ENCODE data around the gene TMC7. TPM values are rescaled to one million over a fixed set of nuclear protein-coding genes. Genes with fewer than 3 reads are reported as not detected.
A peak's percentile ranks its signal among the peaks of the same experiment; 100 is the strongest.

The TMC7 gene
- total and polyA plus RNA-seq, 4 donors, result 1.5 to 7.0 (median 3.0) TPM

- peak overlapping the region; percentile 87 for H3K4me3 ChIP-seq
- ATAC-seq (ENCODE audit: insufficient read depth, low FRiP score) (no peak), DNase-seq (no peak)
- peak overlapping the region; percentile 99 for H3K27ac ChIP-seq (ENCODE audit: low read depth in 1 of 2, low read length in 1 of 2)
- peaks cover 2 to 8% (median 3%) of the 10 kb centered on the region in 4 donors for H3K36me3 ChIP-seq (ENCODE audit: control insufficient read depth in 4 of 4, insufficient read depth in 4 of 4, low read length in 4 of 4)
- WGBS, 2 donors, result 31 to 34% methylated on average over 19 of the region's 19 CpGs
- no peaks in the 10 kb centered on the region for H3K9me3 ChIP-seq (ENCODE audit: control insufficient read depth in 4 of 4, insufficient read depth in 3 of 4, low read length in 3 of 4)
- no peaks in the 10 kb centered on the region for H3K27me3 ChIP-seq (ENCODE audit: control insufficient read depth in 3 of 3, insufficient read depth in 3 of 3, low read length in 2 of 3)
- peak overlapping the region; percentile 99 to 100 for H3K9ac ChIP-seq (ENCODE audit: insufficient read depth in 1 of 2, low read length in 2 of 2)
- no peak for TF ChIP-seq CTCF (IDR thresholded peaks at IDR 0.05; ENCODE audit: control extremely low read depth, extremely low read depth)
- peaks cover 0 to 8% (median 3%) of the 10 kb centered on the region in 5 donors for H3K4me1 ChIP-seq (ENCODE audit: control insufficient read depth in 5 of 5, insufficient read depth in 5 of 5, low read length in 5 of 5)
Measured at GRCh38 chr16:19068237-19068815, 84.6 kb downstream of the TMC7 start.

- Histone ChIP-seq H3K9me3 (ENCODE audit: control insufficient read depth in 4 of 4, insufficient read depth in 3 of 4, low read length in 3 of 4) (no peaks in the 10 kb centered on the region), H3K27me3 (ENCODE audit: control insufficient read depth in 3 of 3, insufficient read depth in 3 of 3, low read length in 2 of 3) (no peaks in the 10 kb centered on the region), H3K4me3 (no peak overlapping the region), H3K36me3 (ENCODE audit: control insufficient read depth in 4 of 4, insufficient read depth in 4 of 4, low read length in 4 of 4) (peaks cover 8 to 20% (median 15%) of the 10 kb centered on the region in 4 donors), H3K27ac (ENCODE audit: low read depth in 1 of 2, low read length in 1 of 2) (no peak overlapping the region), H3K4me1 (ENCODE audit: control insufficient read depth in 5 of 5, insufficient read depth in 5 of 5, low read length in 5 of 5) (peaks cover 0 to 8% (median 3%) of the 10 kb centered on the region in 5 donors), H3K9ac (ENCODE audit: insufficient read depth in 1 of 2, low read length in 2 of 2) (no peak overlapping the region)
- peak; percentile 27 to 38 (median 28) for DNase-seq
- peak; percentile 63 for TF ChIP-seq CTCF (IDR thresholded peaks at IDR 0.05; ENCODE audit: control extremely low read depth, extremely low read depth)
- WGBS, 2 donors, result 80% methylated on average over 21 of the region's 21 CpGs
- ATAC-seq (ENCODE audit: insufficient read depth, low FRiP score), result no peak
Measured at GRCh38 chr16:19071811-19072777, 88.4 kb downstream of the TMC7 start.

- no peak for TF ChIP-seq CTCF (IDR thresholded peaks at IDR 0.05; ENCODE audit: control extremely low read depth, extremely low read depth)
- peaks cover 11 to 24% (median 17%) of the 10 kb centered on the region in 4 donors for H3K36me3 ChIP-seq (ENCODE audit: control insufficient read depth in 4 of 4, insufficient read depth in 4 of 4, low read length in 4 of 4)
- peaks cover 0 to 7% (median 3%) of the 10 kb centered on the region in 5 donors for H3K4me1 ChIP-seq (ENCODE audit: control insufficient read depth in 5 of 5, insufficient read depth in 5 of 5, low read length in 5 of 5)
- no peaks in the 10 kb centered on the region for H3K27me3 ChIP-seq (ENCODE audit: control insufficient read depth in 3 of 3, insufficient read depth in 3 of 3, low read length in 2 of 3)
- no peak overlapping the region for H3K9ac ChIP-seq (ENCODE audit: insufficient read depth in 1 of 2, low read length in 2 of 2)
- H3K4me3 ChIP-seq, result no peak overlapping the region
- no peak for ATAC-seq (ENCODE audit: insufficient read depth, low FRiP score)
- 60 to 77% methylated on average over 3 of the region's 3 CpGs for WGBS, 2 donors
- H3K27ac ChIP-seq (ENCODE audit: low read depth in 1 of 2, low read length in 1 of 2), result no peak overlapping the region
- H3K9me3 ChIP-seq (ENCODE audit: control insufficient read depth in 4 of 4, insufficient read depth in 3 of 4, low read length in 3 of 4), result no peaks in the 10 kb centered on the region
- DNase-seq, result no peak
Measured at GRCh38 chr16:19073344-19073743, 89.6 kb downstream of the TMC7 start.
